LNCAP (cell line): Measurements from ENCODE around the gene AGO1.

Experiments used
- CTCF ChIP-seq: fragments of 450-650 bp; IDR thresholded peaks from 2 replicates; pipeline ENCODE4 v1.5.1; 2017; ENCODE audit warnings: mild to moderate bottlenecking

Gene AGO1

GRCh38 chr1:35962952-35963351 is 79.9 kb downstream of the AGO1 start:
- no peak for TF ChIP-seq CTCF

- no peak for TF ChIP-seq CTCF
Observed at GRCh38 chr1:35968396-35968795, 85.4 kb downstream of the AGO1 start.

GRCh38 chr1:35971601-35972000 is 88.6 kb downstream of the AGO1 start:
- no peak for TF ChIP-seq CTCF

GRCh38 chr1:35980090-35980489 is 97.1 kb downstream of the AGO1 start:
- no peak for TF ChIP-seq CTCF
